Inferior parietal cortex (tissue), 1 donor: ENCODE data around the gene MTX1.

Source experiments
- DNase-seq: peaks from one replicate; pipeline ENCODE4 v3.0.0-alpha.2; 2016; ENCODE audit errors: extremely low spot score

Gene MTX1

GRCh38 chr1:155261852-155262673 lies 53.6 kb downstream of the MTX1 start, which contains the start of gene SCAMP3:
Gene SCAMP3 (minus strand): TSS chr1:155262360. CDS start chr1:155262151, 209 bp downstream.
- DNase-seq = peak; percentile 99

DNA sequence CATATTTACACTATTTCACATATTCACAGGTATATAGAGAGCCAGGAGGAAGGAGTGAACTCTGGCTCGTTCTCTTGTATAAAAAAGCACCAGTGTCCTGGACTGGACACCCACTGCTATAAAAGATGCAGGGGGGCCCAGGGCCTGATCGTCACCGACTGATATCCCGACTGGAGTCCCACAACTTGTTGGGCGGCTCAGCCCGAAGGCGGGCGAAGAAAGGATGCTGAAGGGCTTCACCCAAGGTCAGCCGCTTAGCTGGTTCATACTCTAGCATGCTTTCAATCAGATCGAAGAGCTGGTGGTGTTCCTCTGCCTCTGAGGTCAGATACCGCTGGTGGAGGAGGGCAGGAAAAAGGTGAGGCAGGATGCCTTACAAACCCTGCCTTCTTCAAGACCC lies 54.6 kb downstream of the MTX1 start:
- DNase-seq = no peak
